ENCODE measurements around the gene ANK2. TPM values are rescaled to one million over a fixed set of nuclear protein-coding genes. Genes with fewer than 3 reads are reported as not detected.

The ANK2 gene
- total and polyA plus RNA-seq, 4 donors, result 0.32 to 2.2 (median 1.0) TPM

DNA sequence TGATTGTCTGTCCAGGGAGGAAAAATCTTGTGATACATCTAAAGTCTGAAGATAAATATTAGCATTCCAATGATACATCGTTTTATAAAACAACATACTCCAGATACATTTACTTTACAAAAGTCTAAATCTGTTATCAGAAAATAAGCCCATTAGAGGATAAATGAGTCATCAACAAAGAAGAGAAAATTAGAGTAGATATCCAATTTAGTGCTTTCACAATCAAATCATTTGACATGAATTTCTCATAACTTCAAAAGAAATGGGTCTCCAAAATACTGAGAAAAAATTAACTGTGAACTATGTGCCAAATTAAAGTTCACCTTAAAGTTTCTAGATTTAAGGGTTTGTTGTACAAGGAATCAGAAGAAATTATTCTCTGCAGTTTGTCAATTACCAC, 213.8 kb downstream of the ANK2 start:
- no peaks in the 10 kb centered on the region for H3K9me3 ChIP-seq (ENCODE audit: control insufficient read depth in 4 of 4, low read length in 3 of 4)
- H3K36me3 ChIP-seq (ENCODE audit: control insufficient read depth in 4 of 4, insufficient read depth in 3 of 4, low read depth in 1 of 4, low read length in 3 of 4), result no peaks in the 10 kb centered on the region
- WGBS, result 69% methylated on average over 1 of the region's 1 CpG
- no peaks in the 10 kb centered on the region for H3K27me3 ChIP-seq (ENCODE audit: control insufficient read depth in 4 of 4, insufficient read depth in 4 of 4, low read length in 3 of 4)
- DNase-seq (ENCODE audit: low spot score), result no peak
- H3K4me3 ChIP-seq (ENCODE audit: low read depth in 1 of 3, low read length in 3 of 3), result no peak overlapping the region
- no peak overlapping the region for H3K9ac ChIP-seq (ENCODE audit: low read depth in 1 of 2, low read length in 2 of 2)
- H3K4me1 ChIP-seq (ENCODE audit: control insufficient read depth in 4 of 4, insufficient read depth in 4 of 4, low read length in 3 of 4), result no peaks in the 10 kb centered on the region
- no peak overlapping the region for H3K27ac ChIP-seq (ENCODE audit: low read depth in 1 of 2, low read length in 2 of 2)
- TF ChIP-seq ATF3 (IDR thresholded peaks at IDR 0.05) (no peak), FOXA2 (IDR thresholded peaks at IDR 0.05) (no peak), EGR1 (IDR thresholded peaks at IDR 0.05; ENCODE audit: low read depth in 2 of 2) (no peak), RAD21 (IDR thresholded peaks at IDR 0.05) (no peak), YY1 (IDR thresholded peaks at IDR 0.05) (no peak), SP1 (IDR thresholded peaks at IDR 0.05) (no peak), FOXA1 (IDR thresholded peaks at IDR 0.05) (no peak), JUND (IDR thresholded peaks at IDR 0.05) (no peak), GABPA (IDR thresholded peaks at IDR 0.05 in 1 of 2, conservative IDR thresholded peaks at IDR 0.05 in 1 of 2) (no peak), NR2F2 (IDR thresholded peaks at IDR 0.05) (no peak), RXRA (IDR thresholded peaks at IDR 0.05) (no peak), TAF1 (conservative IDR thresholded peaks at IDR 0.05) (no peak), HNF4G (IDR thresholded peaks at IDR 0.05) (no peak), HNF4A (conservative IDR thresholded peaks at IDR 0.05) (no peak)
- TF ChIP-seq, protein P1, sequence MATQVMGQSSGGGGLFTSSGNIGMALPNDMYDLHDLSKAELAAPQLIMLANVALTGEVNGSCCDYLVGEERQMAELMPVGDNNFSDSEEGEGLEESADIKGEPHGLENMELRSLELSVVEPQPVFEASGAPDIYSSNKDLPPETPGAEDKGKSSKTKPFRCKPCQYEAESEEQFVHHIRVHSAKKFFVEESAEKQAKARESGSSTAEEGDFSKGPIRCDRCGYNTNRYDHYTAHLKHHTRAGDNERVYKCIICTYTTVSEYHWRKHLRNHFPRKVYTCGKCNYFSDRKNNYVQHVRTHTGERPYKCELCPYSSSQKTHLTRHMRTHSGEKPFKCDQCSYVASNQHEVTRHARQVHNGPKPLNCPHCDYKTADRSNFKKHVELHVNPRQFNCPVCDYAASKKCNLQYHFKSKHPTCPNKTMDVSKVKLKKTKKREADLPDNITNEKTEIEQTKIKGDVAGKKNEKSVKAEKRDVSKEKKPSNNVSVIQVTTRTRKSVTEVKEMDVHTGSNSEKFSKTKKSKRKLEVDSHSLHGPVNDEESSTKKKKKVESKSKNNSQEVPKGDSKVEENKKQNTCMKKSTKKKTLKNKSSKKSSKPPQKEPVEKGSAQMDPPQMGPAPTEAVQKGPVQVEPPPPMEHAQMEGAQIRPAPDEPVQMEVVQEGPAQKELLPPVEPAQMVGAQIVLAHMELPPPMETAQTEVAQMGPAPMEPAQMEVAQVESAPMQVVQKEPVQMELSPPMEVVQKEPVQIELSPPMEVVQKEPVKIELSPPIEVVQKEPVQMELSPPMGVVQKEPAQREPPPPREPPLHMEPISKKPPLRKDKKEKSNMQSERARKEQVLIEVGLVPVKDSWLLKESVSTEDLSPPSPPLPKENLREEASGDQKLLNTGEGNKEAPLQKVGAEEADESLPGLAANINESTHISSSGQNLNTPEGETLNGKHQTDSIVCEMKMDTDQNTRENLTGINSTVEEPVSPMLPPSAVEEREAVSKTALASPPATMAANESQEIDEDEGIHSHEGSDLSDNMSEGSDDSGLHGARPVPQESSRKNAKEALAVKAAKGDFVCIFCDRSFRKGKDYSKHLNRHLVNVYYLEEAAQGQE (IDR thresholded peaks at IDR 0.05), result no peak
- TF ChIP-seq, protein P2, sequence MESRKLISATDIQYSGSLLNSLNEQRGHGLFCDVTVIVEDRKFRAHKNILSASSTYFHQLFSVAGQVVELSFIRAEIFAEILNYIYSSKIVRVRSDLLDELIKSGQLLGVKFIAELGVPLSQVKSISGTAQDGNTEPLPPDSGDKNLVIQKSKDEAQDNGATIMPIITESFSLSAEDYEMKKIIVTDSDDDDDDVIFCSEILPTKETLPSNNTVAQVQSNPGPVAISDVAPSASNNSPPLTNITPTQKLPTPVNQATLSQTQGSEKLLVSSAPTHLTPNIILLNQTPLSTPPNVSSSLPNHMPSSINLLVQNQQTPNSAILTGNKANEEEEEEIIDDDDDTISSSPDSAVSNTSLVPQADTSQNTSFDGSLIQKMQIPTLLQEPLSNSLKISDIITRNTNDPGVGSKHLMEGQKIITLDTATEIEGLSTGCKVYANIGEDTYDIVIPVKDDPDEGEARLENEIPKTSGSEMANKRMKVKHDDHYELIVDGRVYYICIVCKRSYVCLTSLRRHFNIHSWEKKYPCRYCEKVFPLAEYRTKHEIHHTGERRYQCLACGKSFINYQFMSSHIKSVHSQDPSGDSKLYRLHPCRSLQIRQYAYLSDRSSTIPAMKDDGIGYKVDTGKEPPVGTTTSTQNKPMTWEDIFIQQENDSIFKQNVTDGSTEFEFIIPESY (IDR thresholded peaks at IDR 0.05), result no peak
- TF ChIP-seq, protein P3, sequence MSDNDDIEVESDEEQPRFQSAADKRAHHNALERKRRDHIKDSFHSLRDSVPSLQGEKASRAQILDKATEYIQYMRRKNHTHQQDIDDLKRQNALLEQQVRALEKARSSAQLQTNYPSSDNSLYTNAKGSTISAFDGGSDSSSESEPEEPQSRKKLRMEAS (IDR thresholded peaks at IDR 0.05), result no peak
- TF ChIP-seq, protein P4, sequence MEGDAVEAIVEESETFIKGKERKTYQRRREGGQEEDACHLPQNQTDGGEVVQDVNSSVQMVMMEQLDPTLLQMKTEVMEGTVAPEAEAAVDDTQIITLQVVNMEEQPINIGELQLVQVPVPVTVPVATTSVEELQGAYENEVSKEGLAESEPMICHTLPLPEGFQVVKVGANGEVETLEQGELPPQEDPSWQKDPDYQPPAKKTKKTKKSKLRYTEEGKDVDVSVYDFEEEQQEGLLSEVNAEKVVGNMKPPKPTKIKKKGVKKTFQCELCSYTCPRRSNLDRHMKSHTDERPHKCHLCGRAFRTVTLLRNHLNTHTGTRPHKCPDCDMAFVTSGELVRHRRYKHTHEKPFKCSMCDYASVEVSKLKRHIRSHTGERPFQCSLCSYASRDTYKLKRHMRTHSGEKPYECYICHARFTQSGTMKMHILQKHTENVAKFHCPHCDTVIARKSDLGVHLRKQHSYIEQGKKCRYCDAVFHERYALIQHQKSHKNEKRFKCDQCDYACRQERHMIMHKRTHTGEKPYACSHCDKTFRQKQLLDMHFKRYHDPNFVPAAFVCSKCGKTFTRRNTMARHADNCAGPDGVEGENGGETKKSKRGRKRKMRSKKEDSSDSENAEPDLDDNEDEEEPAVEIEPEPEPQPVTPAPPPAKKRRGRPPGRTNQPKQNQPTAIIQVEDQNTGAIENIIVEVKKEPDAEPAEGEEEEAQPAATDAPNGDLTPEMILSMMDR (IDR thresholded peaks at IDR 0.05; ENCODE audit: low read depth, low read length, missing input control), result no peak

Measured in liver (tissue), 9 donors.